Mesenteric fat pad (tissue), 1 donor: ENCODE measurements around the gene ENKD1. TPM values are rescaled to one million over a fixed set of nuclear protein-coding genes. Genes with fewer than 3 reads are reported as not detected.

Experiments used
- DNase-seq: peaks from one replicate; pipeline ENCODE4 v3.0.0-alpha.2; 2020; ENCODE audit warnings: low spot score
- total RNA-seq: library from RNA; stranded (reverse); fragmentation: NEBNext Ultra II Directional; extraction: Animal tissue kit (Norgen Biotek cat#: 25700); gene quantifications from one replicate; pipeline ENCODE4 v1.2.1, GENCODE V29; 2021
- donor health status: DM: yes; HTN: yes; CAD: no.

ENKD1 gene
- total RNA-seq, 1 donor from 2014 or later: 11.4 TPM

- DNase-seq: no peak
Observed at GRCh38 chr16:67679935-67680897, 13.7 kb upstream of the ENKD1 start.

- no peak for DNase-seq
Observed at GRCh38 chr16:67678354-67679023, 11.9 kb upstream of the ENKD1 start.

GRCh38 chr16:67677712-67678111 is 11.2 kb upstream of the ENKD1 start:
- no peak for DNase-seq

- DNase-seq: no peak
Observed at GRCh38 chr16:67676939-67677338, 10.4 kb upstream of the ENKD1 start.

GRCh38 chr16:67676516-67676915 is 10.0 kb upstream of the ENKD1 start:
- DNase-seq: no peak

- DNase-seq: no peak
Observed at GRCh38 chr16:67675999-67676398, 9.4 kb upstream of the ENKD1 start.

GRCh38 chr16:67675579-67675935 is 9.0 kb upstream of the ENKD1 start:
- no peak for DNase-seq

- no peak for DNase-seq
Observed at GRCh38 chr16:67674851-67675578, 8.5 kb upstream of the ENKD1 start.

- no peak for DNase-seq
Observed at GRCh38 chr16:67673712-67674580, 7.4 kb upstream of the ENKD1 start.

GRCh38 chr16:67672739-67673662 is 6.5 kb upstream of the ENKD1 start:
- DNase-seq: no peak

GRCh38 chr16:67672306-67672705 is 5.8 kb upstream of the ENKD1 start:
- DNase-seq: no peak

- no peak for DNase-seq
Observed at GRCh38 chr16:67669499-67670101, 3.0 kb upstream of the ENKD1 start.

GRCh38 chr16:67668495-67669157 is 2.1 kb upstream of the ENKD1 start:
- DNase-seq: no peak

GRCh38 chr16:67667817-67668494 is 1.4 kb upstream of the ENKD1 start:
- no peak for DNase-seq

GRCh38 chr16:67667453-67667816 is 885 bp upstream of the ENKD1 start:
- no peak for DNase-seq

- DNase-seq: no peak
Observed at GRCh38 chr16:67666032-67666551, 458 bp downstream of the ENKD1 start.

- no peak for DNase-seq
Observed at GRCh38 chr16:67665598-67665997, 952 bp downstream of the ENKD1 start.

GRCh38 chr16:67664871-67665270 is 1.7 kb downstream of the ENKD1 start:
- DNase-seq: no peak
